Forelimb muscle (tissue), 1 donor: Measurements from ENCODE around the gene QSOX2. TPM values are rescaled to one million over a fixed set of nuclear protein-coding genes. Genes with fewer than 3 reads are reported as not detected.

Source experiments
- DNase-seq: peaks from one replicate; pipeline ENCODE4 v3.0.0-alpha.2; 2013; ENCODE audit warnings: low read depth
- polyA plus RNA-seq: library from polyadenylated mRNA; unstranded; fragments of 120-200 nt; gene quantifications from one replicate; pipeline ENCODE4 v1.2.1, GENCODE V29; 2013; ENCODE audit not compliant: insufficient read length

The QSOX2 gene
- polyA plus RNA-seq, 1 donor, result 6.6 TPM

DNA sequence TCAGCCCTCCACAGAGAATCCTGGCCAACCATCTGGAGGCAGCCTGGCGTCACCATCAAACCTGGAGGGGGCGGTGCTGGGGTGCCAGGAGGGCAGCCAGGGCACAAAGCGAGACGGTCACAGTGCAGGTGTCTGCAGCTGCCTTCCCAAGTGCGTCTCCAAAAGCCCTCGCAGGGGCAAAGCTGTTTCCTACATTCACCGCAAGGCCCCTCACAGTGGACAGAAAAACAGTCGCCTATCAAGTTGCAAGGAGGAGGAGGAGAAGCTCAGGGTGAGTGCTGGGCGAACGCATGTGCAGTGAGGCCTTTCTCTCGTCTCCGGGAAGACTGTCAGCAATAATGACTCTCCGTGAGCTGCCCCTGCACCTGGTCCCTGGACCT lies 22.7 kb downstream of the QSOX2 start:
- no peak for DNase-seq

DNA sequence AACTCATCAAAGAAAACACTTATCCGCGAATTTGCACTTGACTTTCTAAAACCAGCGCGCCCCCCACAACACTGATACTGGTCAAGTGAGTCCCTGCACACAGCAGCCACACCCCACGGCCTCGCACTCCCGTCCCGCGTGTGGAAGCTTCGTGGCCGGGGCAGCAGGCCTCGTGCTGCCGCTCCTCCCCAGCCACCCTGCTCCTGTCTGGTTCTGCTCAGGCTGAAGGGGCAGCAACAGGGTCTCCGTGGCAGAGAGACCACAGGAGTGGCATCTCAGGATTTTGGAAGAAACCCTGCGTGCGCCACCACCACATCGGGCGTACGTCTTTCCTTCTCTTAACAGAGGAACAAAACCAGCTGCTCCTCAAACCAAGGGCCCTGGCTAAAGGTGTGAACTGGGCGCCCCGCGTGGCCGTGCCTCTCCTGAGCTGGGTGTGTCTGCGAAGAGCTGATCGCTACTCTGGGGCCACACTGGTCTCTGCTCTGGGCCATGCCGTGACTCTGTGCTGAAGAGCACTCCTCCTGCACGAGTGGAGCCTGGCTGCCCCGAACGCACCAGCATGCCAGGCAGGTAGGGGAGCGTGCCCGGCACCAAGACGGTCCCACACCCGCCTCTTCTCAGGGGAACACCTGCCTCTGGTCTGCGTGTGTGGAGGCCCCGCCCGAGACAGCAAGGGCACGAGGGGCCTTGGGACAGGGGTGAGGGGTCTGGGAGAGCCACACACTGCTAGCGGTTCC lies 23.3 kb downstream of the QSOX2 start:
- DNase-seq, result no peak

- no peak for DNase-seq
Observed at GRCh38 chr9:136220017-136220729, 25.4 kb downstream of the QSOX2 start.

GRCh38 chr9:136219276-136219675 lies 26.3 kb downstream of the QSOX2 start:
- no peak for DNase-seq

GRCh38 chr9:136218673-136219072 lies 26.9 kb downstream of the QSOX2 start:
- DNase-seq, result no peak

DNA sequence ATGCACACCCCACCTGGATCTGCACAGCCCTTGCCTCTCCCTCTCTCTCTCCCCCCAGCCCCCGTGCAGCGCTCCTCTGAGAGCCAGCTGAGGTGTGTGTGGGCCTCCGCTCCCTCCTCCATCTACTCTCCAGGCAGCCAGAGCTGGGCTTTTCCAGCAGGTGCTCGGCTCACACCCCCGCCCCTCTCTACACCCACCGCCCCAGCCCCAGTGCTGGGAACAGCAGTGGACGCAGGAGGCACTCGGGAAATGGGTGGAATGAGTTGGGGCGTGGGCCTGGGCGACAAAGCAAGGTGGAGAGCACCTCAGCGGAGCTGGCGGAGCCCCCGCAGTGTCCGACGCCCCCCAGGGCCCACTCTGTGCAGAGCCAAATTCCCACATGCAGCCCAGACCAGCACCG lies 27.3 kb downstream of the QSOX2 start:
- no peak for DNase-seq

DNA sequence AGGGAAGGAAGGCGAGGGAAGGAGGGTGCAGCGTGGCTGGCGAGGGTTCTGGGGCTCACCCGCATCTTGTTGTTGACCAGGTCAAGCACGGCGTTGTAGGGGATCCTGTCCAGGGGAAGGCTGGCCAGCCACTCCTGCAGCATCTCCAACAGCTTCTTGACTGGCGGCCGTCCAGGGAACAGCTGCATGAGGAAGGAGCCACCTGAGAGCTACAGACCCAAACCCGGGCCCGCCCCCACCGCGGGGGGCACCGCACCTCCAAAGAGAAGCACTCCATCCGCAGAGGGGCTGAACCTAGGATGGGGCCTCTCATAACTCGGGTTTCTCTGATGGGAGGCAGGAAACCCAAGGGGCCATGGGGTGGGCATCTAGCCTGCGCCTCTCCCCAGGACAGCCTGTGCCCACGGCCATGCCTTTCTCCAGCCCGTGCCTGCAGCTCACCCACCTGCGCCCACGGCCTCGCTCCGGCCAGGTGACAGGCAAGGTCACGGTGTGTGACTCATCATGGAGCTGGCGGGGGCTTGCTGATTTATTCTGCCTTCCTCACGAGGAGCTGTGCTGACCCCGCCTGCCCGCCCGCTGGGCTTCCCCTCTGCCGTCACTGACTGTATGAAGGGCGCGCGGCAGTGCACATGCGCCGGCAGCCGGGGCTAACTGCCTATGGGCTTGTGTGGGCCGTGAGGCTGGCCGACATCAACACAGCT lies 28.9 kb downstream of the QSOX2 start:
- no peak for DNase-seq

GRCh38 chr9:136213733-136214132 lies 31.9 kb downstream of the QSOX2 start:
- no peak for DNase-seq

- DNase-seq, result no peak
Observed at GRCh38 chr9:136212345-136212950, 33.2 kb downstream of the QSOX2 start.

- DNase-seq, result no peak
Observed at GRCh38 chr9:136211441-136212344, 33.9 kb downstream of the QSOX2 start.

DNA sequence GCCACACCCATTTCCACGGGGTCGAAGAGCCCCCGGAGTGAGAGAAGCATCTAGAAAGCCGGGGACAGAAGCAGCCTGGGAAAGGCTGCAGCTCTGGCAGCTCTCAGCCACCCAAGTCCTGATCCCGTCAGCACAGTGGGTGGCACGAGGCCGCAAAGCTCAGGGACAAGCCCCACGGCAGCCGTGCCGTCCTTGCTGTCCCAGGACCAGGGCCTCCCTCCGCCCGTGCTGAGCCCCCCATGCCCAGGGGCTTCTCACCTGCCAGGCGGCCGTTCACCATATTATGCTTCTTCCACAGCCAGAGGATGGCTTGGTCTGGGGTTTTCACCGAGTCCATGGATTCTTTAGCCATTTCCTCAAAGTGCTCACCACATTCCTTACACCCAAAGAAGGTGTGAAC lies 34.6 kb downstream of the QSOX2 start:
- DNase-seq, result no peak

- no peak for DNase-seq
Observed at GRCh38 chr9:136210276-136210675, 35.3 kb downstream of the QSOX2 start.

- DNase-seq, result no peak
Observed at GRCh38 chr9:136209786-136210185, 35.8 kb downstream of the QSOX2 start.

- no peak for DNase-seq
Observed at GRCh38 chr9:136209232-136209631, 36.4 kb downstream of the QSOX2 start.

DNA sequence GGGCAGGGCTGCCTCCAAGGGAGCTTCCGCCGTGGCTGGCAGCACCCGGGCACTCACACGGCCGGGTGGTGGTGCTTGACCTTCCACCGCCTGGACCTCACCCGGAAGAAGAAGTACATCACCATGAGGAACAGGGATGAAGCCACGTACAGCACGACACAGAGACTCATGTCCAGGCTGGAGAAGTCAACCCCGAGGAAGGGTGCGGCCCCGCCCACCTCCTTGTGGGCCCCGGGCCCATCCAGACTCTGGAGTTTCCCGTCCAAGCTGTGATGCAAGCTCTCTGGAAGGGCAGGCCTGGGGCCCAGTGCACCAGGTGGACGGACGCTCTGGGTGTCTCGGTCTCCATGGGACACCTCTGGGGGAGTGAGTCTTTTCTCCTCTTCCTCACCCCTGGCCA lies 36.9 kb downstream of the QSOX2 start:
- DNase-seq, result no peak

DNA sequence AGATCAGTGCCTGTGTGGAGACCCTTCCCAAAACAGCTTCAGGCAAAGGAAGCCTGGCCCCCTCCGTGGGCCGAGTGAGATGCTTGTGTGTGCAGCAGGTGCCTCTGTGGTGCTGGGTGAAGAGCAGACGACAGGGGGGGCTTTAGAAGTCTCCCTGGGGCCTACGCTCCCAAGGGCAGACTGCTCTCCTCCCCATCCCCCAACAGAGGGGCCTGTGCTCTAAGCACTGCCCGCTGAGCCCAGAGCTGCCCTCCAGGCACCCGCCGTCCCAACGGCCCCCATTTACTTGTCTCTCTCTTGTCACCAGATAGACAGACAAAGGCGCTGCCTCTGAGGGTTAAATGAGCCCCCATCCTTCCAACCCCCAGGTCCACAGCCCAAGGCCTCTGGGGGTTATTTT lies 38.0 kb downstream of the QSOX2 start:
- no peak for DNase-seq

- no peak for DNase-seq
Observed at GRCh38 chr9:136206602-136207275, 38.9 kb downstream of the QSOX2 start.

DNA sequence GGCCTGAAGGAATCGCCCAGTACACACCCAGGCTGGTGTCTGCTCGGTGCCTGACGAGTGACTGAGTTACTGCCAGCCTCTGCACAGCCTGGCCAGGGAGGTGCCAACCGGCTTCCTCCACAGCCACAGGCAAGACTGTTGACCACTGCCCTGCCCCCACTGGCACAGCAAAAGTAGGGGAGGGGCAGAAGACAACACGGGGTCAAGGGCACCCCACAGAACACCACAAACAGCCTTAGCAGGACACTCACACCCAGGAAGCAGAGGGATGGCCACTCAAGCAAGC lies 40.0 kb downstream of the QSOX2 start:
- no peak for DNase-seq

DNA sequence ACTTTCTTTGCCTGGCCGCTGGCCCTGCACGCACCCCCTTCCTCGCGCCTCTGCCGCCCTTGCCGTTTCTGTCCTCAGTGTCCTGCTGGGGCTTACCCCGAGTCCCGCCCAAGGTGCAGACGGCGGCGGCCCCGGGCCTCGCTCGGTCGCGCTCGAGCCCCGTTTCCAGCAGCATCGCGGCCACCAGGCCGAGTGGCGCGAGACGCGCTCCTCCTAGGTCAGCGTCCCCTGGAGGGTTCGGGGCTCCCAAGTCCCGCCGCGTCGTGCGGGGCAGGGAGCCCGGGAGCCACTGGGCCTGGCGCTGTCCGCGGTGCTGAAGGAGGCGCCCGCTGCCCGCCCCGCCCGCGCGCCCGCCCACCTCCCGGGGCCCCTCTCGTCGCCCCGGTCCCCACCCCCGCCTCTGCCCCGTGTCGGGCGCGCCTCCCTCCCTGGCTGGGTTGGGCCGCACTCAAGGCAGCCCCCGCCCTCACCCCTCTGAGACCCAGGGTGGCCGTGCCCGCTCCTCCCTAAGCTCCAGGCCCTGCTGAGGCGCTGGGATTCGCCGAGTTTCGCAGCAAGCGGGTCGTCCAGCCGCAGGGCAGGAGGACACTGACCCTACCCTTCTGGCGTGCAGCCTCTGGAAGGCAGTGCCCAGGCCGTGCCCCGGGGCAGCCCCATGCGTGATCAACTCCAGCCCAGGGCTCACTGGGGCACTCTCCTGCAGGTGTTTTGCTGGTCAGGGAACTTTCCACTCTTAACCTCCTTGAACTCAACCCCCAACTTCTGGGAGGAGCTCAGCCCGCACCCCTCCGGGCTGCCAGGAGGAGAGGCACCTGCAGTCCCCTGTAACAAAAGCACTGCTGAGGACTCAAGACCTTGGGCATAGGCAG lies 40.5 kb downstream of the QSOX2 start, which contains the start of gene LHX3:
Gene LHX3, minus strand, starts transcription at position 291 of the 869 bp plus-strand sequence. Its CDS starts 116 bp downstream, at position 175.
- DNase-seq, result no peak
